Hepatocyte (in vitro differentiated cells): ENCODE results near the gene ADISSP. TPM values are rescaled to one million over a fixed set of nuclear protein-coding genes. Genes with fewer than 3 reads are reported as not detected.
A peak's percentile ranks its signal among the peaks of the same experiment; 100 is the strongest.

ENCODE experiments used
- DNase-seq: peaks from one replicate; pipeline ENCODE4 v3.0.0-alpha.2; 2016; ENCODE audit warnings: low spot score
- H2AFZ ChIP-seq: fragments of 200-600 bp; sonication (generic); 2 replicates; pipeline ENCODE4 v1.6.0; 2016; ENCODE audit warnings: antibody characterized with exemption, mild to moderate bottlenecking
- H3K27ac ChIP-seq: fragments of 200-600 bp; sonication (generic); 2 replicates; pipeline ENCODE4 v1.5.1; 2016; ENCODE audit warnings: mild to moderate bottlenecking
- H3K27me3 ChIP-seq: fragments of 200-600 bp; sonication (generic); 2 replicates; pipeline ENCODE4 v1.6.1; 2016
- H3K36me3 ChIP-seq: fragments of 200-600 bp; sonication (generic); replicated peaks from 2 replicates; pipeline ENCODE4 v1.5.1; 2016; ENCODE audit warnings: low read depth; ENCODE audit not compliant: insufficient read depth
- H3K4me1 ChIP-seq: fragments of 200-600 bp; sonication (generic); 2 replicates; pipeline ENCODE4 v1.5.1; 2016; ENCODE audit warnings: mild to moderate bottlenecking, moderate library complexity; ENCODE audit not compliant: insufficient read depth
- H3K4me2 ChIP-seq: fragments of 200-600 bp; sonication (generic); 2 replicates; pipeline ENCODE4 v1.6.0; 2016
- H3K4me3 ChIP-seq: fragments of 200-600 bp; sonication (generic); 2 replicates; pipeline ENCODE4 v1.5.1; 2016; ENCODE audit warnings: mild to moderate bottlenecking
- H3K79me2 ChIP-seq: fragments of 200-600 bp; sonication (generic); 2 replicates; pipeline ENCODE4 v1.6.0; 2017; ENCODE audit warnings: mild to moderate bottlenecking
- H3K9me2 ChIP-seq: fragments of 200-600 bp; sonication (generic); replicated peaks from 2 replicates; pipeline ENCODE4 v1.6.0; 2017; ENCODE audit warnings: mild to moderate bottlenecking; ENCODE audit not compliant: insufficient read depth
- H3K9me3 ChIP-seq: fragments of 200-600 bp; sonication (generic); 2 replicates; pipeline ENCODE4 v1.5.1; 2016; ENCODE audit warnings: low read depth, mild to moderate bottlenecking
- H4K20me1 ChIP-seq: fragments of 200-600 bp; sonication (generic); 2 replicates; pipeline ENCODE4 v1.6.0; 2016; ENCODE audit warnings: mild to moderate bottlenecking; ENCODE audit not compliant: insufficient read depth, poor library complexity, severe bottlenecking
- EZH2 ChIP-seq: fragments of 200-600 bp; sonication (generic); IDR thresholded peaks from 2 replicates; pipeline ENCODE4 v1.6.1; 2016; ENCODE audit warnings: antibody characterized with exemption, mild to moderate bottlenecking, borderline replicate concordance
- EZH2phosphoT487 ChIP-seq: fragments of 200-600 bp; sonication (generic); IDR thresholded peaks from one replicate; pipeline ENCODE4 v1.6.1; 2018; ENCODE audit warnings: antibody characterized with exemption, mild to moderate bottlenecking, low read depth, moderate library complexity; ENCODE audit not compliant: unreplicated experiment, severe bottlenecking
- WGBS: methylation state at CpG from one replicate; pipeline ENCODE4 v1.1.6; 2016; ENCODE audit warnings: low lambda C conversion rate; ENCODE audit errors: missing lambda C conversion rate; 5-methylcytosine and 5-hydroxymethylcytosine counted together
- polyA plus RNA-seq: library from polyadenylated mRNA; unstranded; fragments of >200 nt; fragmentation: Nextera tagmentation; extraction: Ambion mirVana; gene quantifications from 2 replicates; pipeline ENCODE4 v1.2.1, GENCODE V29; 2016
- total RNA-seq: library from RNA; depleted of rRNA; stranded (reverse); fragments of >200 nt; gene quantifications from 2 replicates; pipeline ENCODE4 v1.2.3, GENCODE V29; 2014
- TF ChIP-seq, protein P1 (sequence below): fragments of 200-600 bp; sonication (generic); IDR thresholded peaks from 2 replicates; pipeline ENCODE4 v1.5.1; 2016; ENCODE audit warnings: antibody characterized with exemption, mild to moderate bottlenecking; ENCODE audit not compliant: poor library complexity

ADISSP gene
- total and polyA plus RNA-seq, 2 experiments from 2014 or later: 9.6 to 36.0 TPM

DNA sequence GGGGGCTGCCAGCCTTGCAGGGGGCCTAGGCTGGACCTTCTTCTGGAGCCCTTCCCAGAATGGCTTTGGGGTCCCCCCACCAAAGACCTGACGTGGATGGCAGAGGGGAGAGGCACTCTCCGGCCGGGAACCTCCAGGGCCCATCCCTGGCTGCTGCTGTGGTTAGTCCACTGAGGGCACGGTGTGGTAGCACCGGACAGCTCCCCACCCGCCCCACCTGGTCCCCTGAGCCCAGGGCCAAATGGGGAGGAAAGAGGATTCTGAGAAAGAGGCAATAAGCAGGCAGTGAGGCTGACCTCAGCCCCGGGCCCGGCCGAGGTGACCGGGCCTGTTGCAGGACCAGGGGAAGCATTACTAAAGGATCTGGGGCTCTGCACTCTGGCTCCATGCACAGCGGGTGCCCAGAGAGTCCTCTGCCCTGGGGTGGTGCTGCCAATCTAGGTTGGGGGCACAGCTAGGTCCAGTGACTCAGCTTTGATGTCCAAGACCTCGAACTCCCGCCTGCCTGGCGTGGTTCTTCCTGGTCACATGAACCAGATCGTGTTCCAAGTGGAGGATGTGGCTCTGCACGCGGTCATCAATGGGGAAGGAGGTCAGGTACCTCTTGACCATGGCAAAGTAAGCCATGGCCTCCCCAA, 16.8 kb upstream of the ADISSP start:
- Histone ChIP-seq H3K4me2 (peak overlapping the region; percentile 97), H3K4me1 (peaks cover 34% of the 10 kb centered on the region), H3K27ac (no peak overlapping the region), H2AFZ (no peak overlapping the region), H3K27me3 (peaks cover under 1% of the 10 kb centered on the region), H4K20me1 (peaks cover 18% of the 10 kb centered on the region), H3K9me2 (no peaks in the 10 kb centered on the region), H3K9me3 (no peaks in the 10 kb centered on the region), H3K79me2 (peaks cover 32% of the 10 kb centered on the region), H3K4me3 (no peak overlapping the region), H3K36me3 (no peaks in the 10 kb centered on the region)
- DNase-seq: no peak
- WGBS: 98% methylated on average over 17 of the region's 17 CpGs
- TF ChIP-seq, protein P1, sequence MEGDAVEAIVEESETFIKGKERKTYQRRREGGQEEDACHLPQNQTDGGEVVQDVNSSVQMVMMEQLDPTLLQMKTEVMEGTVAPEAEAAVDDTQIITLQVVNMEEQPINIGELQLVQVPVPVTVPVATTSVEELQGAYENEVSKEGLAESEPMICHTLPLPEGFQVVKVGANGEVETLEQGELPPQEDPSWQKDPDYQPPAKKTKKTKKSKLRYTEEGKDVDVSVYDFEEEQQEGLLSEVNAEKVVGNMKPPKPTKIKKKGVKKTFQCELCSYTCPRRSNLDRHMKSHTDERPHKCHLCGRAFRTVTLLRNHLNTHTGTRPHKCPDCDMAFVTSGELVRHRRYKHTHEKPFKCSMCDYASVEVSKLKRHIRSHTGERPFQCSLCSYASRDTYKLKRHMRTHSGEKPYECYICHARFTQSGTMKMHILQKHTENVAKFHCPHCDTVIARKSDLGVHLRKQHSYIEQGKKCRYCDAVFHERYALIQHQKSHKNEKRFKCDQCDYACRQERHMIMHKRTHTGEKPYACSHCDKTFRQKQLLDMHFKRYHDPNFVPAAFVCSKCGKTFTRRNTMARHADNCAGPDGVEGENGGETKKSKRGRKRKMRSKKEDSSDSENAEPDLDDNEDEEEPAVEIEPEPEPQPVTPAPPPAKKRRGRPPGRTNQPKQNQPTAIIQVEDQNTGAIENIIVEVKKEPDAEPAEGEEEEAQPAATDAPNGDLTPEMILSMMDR: no peak
- TF ChIP-seq EZH2 (no peak), EZH2phosphoT487 (no peak)

DNA sequence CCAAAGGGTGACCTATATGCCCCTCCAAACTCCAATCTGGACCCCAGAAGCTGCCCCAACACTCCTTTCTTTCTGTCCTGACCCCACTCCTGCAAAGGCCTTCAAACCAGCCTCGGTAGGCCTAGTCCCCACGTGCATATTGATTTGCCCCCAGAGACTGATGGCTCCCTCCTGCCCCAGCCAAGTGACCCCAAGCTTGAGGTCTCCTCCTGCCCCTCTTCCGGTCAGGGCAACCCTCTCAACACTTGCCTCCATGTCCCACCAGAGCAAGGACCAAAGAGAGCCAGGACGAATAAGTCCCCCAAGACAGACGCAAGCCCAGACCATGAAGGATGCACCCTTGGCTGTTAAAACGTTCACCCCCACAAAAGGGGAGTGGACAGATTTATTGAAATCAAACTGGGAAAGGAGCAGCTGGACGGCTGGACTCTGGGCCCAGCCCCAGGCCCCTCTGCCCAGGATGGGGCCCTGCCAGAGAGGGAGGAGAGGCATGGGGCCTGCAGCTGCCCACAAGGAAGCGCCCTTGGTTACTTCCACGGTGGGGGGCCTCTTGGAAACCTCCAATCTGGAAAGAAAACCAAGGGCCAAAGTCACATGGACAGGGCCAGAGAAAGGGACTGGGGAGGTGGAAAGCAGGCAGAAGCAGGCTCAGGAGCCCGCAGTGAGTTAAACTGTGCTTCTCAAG, 16.1 kb upstream of the ADISSP start:
- H3K4me2 ChIP-seq: peak overlapping the region; percentile 97
- DNase-seq: no peak
- H3K27ac ChIP-seq: no peak overlapping the region
- peaks cover 34% of the 10 kb centered on the region for H3K4me1 ChIP-seq
- H3K9me2 ChIP-seq: no peaks in the 10 kb centered on the region
- peaks cover 32% of the 10 kb centered on the region for H3K79me2 ChIP-seq
- no peaks in the 10 kb centered on the region for H3K9me3 ChIP-seq
- 92% methylated on average over 9 of the region's 10 CpGs for WGBS
- no peak overlapping the region for H2AFZ ChIP-seq
- H3K27me3 ChIP-seq: peaks cover 8% of the 10 kb centered on the region
- TF ChIP-seq, protein P1: no peak
- TF ChIP-seq EZH2: no peak
- TF ChIP-seq EZH2phosphoT487: no peak
- peaks cover 18% of the 10 kb centered on the region for H4K20me1 ChIP-seq
- H3K36me3 ChIP-seq: no peaks in the 10 kb centered on the region
- no peak overlapping the region for H3K4me3 ChIP-seq

DNA sequence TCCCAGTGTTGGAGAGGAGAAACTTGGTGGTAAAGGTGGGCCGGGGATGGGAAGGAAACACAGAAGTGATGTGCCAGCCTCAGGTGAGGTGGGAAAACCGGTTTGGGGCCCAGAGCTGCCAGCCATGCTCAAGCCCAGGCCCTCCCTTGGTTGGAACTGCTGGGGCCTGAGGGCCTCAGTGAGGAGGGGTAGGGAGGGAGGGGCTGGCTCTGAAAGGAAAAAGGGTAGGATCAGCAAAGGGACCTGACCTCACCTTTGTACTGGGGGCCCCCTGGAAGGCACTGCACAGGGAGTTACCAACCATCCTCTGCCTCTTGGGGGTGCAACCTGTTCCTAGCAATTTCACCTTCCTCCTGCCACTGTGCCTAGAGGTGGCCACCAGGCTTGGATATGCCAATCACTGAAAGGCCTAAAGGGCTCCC, 15.5 kb upstream of the ADISSP start:
- H3K9me2 ChIP-seq: no peaks in the 10 kb centered on the region
- H3K36me3 ChIP-seq: no peaks in the 10 kb centered on the region
- no peak overlapping the region for H2AFZ ChIP-seq
- no peaks in the 10 kb centered on the region for H3K9me3 ChIP-seq
- WGBS: 71% methylated on average over 2 of the region's 2 CpGs
- peaks cover 32% of the 10 kb centered on the region for H3K79me2 ChIP-seq
- no peak for DNase-seq
- H3K4me2 ChIP-seq: peak overlapping the region; percentile 32
- peaks cover 18% of the 10 kb centered on the region for H4K20me1 ChIP-seq
- peaks cover 12% of the 10 kb centered on the region for H3K27me3 ChIP-seq
- H3K27ac ChIP-seq: peak overlapping the region; percentile 55
- TF ChIP-seq, protein P1: no peak
- TF ChIP-seq EZH2phosphoT487 (no peak), EZH2 (no peak)
- H3K4me1 ChIP-seq: peaks cover 39% of the 10 kb centered on the region
- no peak overlapping the region for H3K4me3 ChIP-seq
